H1 (cell line): ENCODE measurements around the gene SLC22A6.
"Not testable (repeated sequence)": the region's sequence is repeated elsewhere in the genome, so short reads cannot be mapped to it uniquely, and the experiment has no call there.

Experiments
- BRCA1 ChIP-seq: IDR thresholded peaks from 2 replicates; pipeline ENCODE4 v1.6.1; 2012; ENCODE audit warnings: low read depth, low read length, improper control_type of control experiment
- CTCF ChIP-seq, 3 experiments: IDR thresholded peaks; 1 replicate in 2 of 3; 2 replicates in 1 of 3; pipeline versions ENCODE4 v1.5.1 to v1.6.1; 2011; ENCODE audit warnings: low read length in 3 of 3, mild to moderate bottlenecking in 3 of 3, inconsistent platforms in 2 of 3, low read depth in 1 of 3, moderate library complexity in 1 of 3; ENCODE audit not compliant: insufficient read depth in 1 of 3; ENCODE audit errors: control extremely low read depth in 1 of 3
- EP300 ChIP-seq, 2 experiments: IDR thresholded peaks; 1 replicate in 1 of 2; 2 replicates in 1 of 2; pipeline ENCODE4 v1.6.1; 2011 to 2012; ENCODE audit warnings: low read depth in 2 of 2, low read length in 2 of 2, mild to moderate bottlenecking in 2 of 2, borderline replicate concordance in 1 of 2, inconsistent platforms in 1 of 2, moderate library complexity in 1 of 2
- GABPA ChIP-seq: IDR thresholded peaks from 2 replicates; pipeline ENCODE4 v1.6.1; 2011; ENCODE audit warnings: mild to moderate bottlenecking, low read length, moderate library complexity, borderline replicate concordance; ENCODE audit not compliant: insufficient read depth
- JUND ChIP-seq: IDR thresholded peaks from 2 replicates; pipeline ENCODE4 v1.6.1; 2011; ENCODE audit warnings: mild to moderate bottlenecking, improper control_type of control experiment, low read length
- YY1 ChIP-seq: IDR thresholded peaks from 2 replicates; pipeline ENCODE4 v1.6.1; 2011; ENCODE audit warnings: low read depth, mild to moderate bottlenecking, low read length

- not testable (repeated sequence) for TF ChIP-seq BRCA1; YY1; JUND; GABPA; CTCF (IDR thresholded peaks at IDR 0.05; ENCODE audit: control extremely low read depth in 1 of 3, insufficient read depth in 1 of 3, low read depth in 1 of 3, low read length in 3 of 3); EP300 (IDR thresholded peaks at IDR 0.05; ENCODE audit: borderline replicate concordance in 1 of 2, low read depth in 2 of 2, low read length in 2 of 2)
These were observed 39.2 kb downstream of the SLC22A6 start for GRCh38 chr11:62945538-62945937.
